ENCODE measurements around the gene PARD6G. TPM values are rescaled to one million over a fixed set of nuclear protein-coding genes. Genes with fewer than 3 reads are reported as not detected.

PARD6G gene
- total RNA-seq, 1 experiment from 2014 or later, result 6.1 TPM

DNA sequence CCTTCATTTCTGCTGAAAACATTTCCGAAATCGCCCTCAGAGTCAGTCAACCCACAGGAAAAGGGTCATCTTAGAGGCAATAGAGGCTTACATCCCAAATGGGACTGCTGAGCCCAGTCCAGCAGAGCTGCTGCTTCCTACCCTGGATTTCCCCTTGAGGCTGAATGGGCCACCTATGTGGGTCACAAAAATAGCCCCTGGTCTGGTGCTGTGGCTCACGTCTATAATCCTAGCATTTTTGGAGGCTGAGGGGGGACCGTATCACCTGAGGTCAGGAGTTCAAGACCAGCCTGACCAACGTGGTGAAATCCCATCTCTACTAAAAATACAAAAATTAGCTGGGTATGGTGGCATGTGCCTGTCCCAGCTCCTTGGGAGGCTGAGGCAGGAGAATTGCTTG is 88.9 kb downstream of the PARD6G start:
- no peaks in the 10 kb centered on the region; the same call in 1 of the 2 replicates for H3K9me3 ChIP-seq (replicated peaks)
- H3K27me3 ChIP-seq (replicated peaks), result no peaks in the 10 kb centered on the region
- no peak overlapping the region for H3K27ac ChIP-seq
- H3K4me1 ChIP-seq (replicated peaks), result no peaks in the 10 kb centered on the region
- DNase-seq (ENCODE audit: low read depth in 1 of 2, low spot score in 2 of 2), result no peak
- no peak overlapping the region for H3K4me3 ChIP-seq
- H3K36me3 ChIP-seq, result no peaks in the 10 kb centered on the region

DNA sequence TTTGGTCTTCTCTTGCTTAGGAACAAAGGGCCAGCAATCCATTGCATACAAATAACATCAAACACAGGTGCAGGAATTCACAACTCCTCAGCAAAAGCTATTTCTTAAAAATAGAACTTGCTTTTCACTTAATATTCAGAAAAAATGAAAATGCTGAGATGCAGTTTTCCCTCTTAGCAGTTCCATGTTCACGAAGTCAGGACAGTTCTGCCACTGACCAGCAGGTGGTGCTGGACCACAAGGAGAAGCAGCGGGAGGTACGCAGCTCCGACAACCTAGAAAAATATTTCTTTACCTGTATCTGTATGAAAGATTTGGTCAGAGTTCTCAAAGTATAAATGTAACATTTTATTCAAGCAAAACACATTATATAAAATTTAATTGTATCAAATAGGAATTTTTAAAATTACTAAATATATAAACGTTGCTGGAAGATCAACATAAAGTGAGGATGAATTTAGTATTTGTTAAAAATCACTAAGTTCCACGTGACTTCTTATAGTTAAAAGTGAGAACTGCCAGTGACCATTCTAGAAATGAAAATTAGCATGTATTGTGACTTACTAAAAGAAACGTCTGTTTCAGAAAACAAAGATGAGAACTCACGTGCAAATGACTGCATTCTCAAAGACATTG is 89.5 kb downstream of the PARD6G start:
- no peak overlapping the region for H3K27ac ChIP-seq
- H3K4me3 ChIP-seq, result no peak overlapping the region
- H3K4me1 ChIP-seq (replicated peaks), result no peaks in the 10 kb centered on the region
- no peaks in the 10 kb centered on the region for H3K36me3 ChIP-seq
- DNase-seq (ENCODE audit: low read depth in 1 of 2, low spot score in 2 of 2), result peak; percentile 56 to 76
- H3K9me3 ChIP-seq (replicated peaks), result no peaks in the 10 kb centered on the region; the same call in 1 of the 2 replicates
- H3K27me3 ChIP-seq (replicated peaks), result no peaks in the 10 kb centered on the region

DNA sequence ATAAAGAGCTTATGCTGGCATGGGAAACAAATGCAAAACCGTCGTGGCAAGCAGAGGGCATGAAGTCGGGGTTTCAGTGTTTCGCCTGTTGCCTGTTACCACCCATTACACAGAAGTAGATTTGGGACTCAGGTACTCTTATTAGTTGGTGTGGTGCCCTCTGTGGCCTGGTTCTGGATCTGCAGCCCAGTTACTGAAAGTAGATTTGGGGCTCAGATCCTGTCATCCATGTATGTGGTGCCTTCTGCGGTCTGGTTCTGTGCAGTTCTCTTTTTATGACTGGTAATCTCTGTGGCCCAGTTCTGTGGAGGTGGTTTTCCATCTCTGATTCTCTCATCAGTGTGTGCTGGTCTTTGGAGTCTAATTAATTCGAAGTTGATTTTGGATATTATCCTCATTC is 93.0 kb downstream of the PARD6G start:
- H3K27me3 ChIP-seq (replicated peaks), result no peaks in the 10 kb centered on the region
- H3K36me3 ChIP-seq, result no peaks in the 10 kb centered on the region
- H3K27ac ChIP-seq, result no peak overlapping the region
- DNase-seq (ENCODE audit: low read depth in 1 of 2, low spot score in 2 of 2), result no peak
- H3K4me3 ChIP-seq, result no peak overlapping the region
- H3K9me3 ChIP-seq (replicated peaks), result no peaks in the 10 kb centered on the region
- H3K4me1 ChIP-seq (replicated peaks), result no peaks in the 10 kb centered on the region

DNA sequence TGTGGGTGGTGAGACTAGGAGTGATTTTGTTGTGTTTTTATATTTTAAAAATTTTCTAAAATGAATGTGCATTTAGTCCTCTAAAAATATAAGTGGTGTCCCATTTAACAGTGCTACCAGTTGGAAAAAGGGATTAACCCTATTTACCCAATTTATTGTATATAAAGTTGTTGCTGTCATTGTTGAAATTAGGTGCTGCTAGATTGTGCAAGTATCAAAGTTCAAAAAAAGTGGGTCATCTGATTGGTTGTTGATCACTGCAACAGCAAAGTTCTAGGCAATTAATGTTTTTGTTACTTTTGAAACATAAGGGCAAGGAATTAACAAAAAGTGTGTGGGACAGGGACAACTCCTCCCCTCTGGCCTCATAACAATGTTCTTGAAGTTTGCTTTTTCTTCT is 97.6 kb downstream of the PARD6G start:
- Histone ChIP-seq H3K27me3 (replicated peaks) (no peaks in the 10 kb centered on the region), H3K9me3 (replicated peaks) (no peaks in the 10 kb centered on the region), H3K36me3 (no peaks in the 10 kb centered on the region), H3K4me3 (no peak overlapping the region), H3K4me1 (replicated peaks) (0 out of 2 replicates have a peak, but pooled peaks cover 3% of the 10 kb centered on the region), H3K27ac (no peak overlapping the region)
- DNase-seq (ENCODE audit: low read depth in 1 of 2, low spot score in 2 of 2), result no peak

DNA sequence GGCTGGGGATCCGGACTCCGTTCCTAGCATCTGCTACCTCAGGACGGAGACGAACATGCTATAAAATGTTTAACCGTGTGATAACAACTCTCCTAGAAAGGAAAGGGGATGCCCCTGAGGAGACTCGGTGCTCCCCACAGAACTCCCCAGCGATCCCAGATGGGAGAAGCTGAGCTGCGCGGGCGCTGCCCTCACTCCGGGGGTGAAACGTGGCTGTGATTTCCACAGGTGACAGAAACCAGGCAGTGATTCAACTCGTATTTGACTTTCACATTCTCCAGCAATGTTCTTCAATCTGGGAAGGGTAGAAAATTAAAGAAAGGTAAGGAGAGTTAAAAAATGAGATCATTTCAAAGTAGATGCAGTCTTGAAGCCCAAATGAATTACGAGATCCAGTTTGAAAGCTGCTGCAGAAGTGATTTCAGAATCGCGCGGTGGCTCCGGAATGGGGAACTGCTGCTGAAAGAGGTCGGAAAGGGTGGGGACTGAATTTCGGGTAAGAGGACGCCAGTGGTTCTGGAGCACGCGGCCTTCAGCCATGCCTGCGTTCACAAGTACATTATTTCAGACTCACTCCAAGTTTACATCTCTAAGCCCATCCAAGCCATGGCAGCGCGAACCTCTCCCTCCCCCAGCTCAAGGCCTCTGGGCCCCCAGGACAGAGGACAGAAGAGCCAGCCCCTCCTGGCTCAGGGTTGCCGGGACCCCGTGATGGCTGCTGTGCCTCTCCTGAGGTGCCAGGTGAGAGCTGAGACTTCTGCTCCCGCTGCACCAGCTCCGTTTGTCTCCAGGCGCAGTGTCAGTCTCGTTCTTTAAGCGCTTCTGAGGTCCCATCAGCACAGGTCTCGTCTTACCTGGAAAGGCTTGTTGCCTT is 98.8 kb downstream of the PARD6G start:
- Histone ChIP-seq H3K36me3 (no peaks in the 10 kb centered on the region), H3K27ac (no peak overlapping the region), H3K4me1 (replicated peaks) (peaks cover 13% of the 10 kb centered on the region), H3K27me3 (replicated peaks) (no peaks in the 10 kb centered on the region), H3K4me3 (peak overlapping the region; percentile 42), H3K9me3 (replicated peaks) (no peaks in the 10 kb centered on the region)
- DNase-seq (ENCODE audit: low read depth in 1 of 2, low spot score in 2 of 2), result no peak

DNA sequence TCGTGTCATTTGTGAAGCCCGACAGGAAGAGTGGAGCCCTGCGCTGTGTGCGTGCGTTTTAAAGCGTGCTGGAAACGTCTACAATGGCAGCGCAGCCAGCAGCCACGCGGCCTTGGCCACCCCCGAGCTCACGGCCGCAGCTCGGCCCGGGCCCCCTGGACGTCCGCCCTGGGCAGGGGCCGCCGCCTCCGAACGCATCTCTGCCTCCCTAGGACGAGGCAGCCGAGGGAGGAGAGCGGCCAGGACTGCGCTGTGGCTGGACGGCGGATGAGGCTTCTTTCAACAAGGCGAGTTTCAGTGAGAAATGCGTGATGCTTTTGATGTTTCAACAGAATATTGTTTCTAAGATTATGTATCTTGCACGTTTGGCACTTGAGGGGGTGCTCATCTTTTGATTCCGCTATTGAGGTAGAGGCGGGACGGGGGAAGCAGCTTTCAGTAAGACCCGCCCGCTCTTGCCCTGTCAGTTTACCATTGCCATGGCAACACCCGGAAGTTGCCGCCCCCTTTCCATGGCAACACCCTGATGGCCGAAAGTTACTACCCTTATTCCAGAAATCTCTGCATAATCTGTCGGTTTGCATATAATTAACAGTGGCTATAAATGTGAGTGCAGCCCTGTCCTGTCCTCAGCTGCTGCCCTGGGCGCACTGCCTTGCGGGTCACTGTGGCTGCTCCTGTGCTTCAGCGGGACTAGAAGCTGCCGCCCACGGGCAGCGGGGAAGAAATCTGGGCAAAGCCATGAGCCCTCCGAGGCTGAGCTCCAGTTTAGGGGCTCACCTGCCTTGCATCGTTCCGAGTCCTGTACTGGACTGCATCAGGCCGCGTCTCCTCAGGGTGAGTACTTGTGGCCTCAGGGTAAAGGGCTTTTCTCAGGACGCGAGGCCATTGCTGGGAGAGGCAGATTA is 99.6 kb downstream of the PARD6G start:
- no peaks in the 10 kb centered on the region for H3K27me3 ChIP-seq (replicated peaks)
- no peak overlapping the region for H3K27ac ChIP-seq
- no peaks in the 10 kb centered on the region for H3K9me3 ChIP-seq (replicated peaks)
- peak overlapping the region; percentile 42 for H3K4me3 ChIP-seq
- DNase-seq (ENCODE audit: low read depth in 1 of 2, low spot score in 2 of 2), result peak; percentile 71 to 72
- no peaks in the 10 kb centered on the region for H3K36me3 ChIP-seq
- H3K4me1 ChIP-seq (replicated peaks), result peaks cover 18% of the 10 kb centered on the region

DNA sequence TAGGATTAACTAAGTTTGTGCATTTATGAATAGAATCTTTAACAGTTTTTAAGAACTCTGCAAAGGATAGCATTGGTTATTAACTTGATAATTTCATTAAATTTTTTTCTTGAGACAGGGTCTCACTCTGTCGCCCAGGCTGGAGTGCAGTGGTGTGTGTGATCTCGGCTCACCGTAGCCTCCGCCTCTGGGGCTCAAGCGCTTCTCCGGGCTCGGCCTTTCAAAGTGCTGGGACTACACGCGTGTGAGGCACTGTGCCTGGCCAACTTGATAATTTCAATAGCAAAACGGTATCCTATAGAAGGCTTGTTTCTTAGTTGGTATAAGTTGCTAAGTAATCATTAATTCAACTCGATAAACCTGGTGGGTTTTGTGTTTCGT is 100.3 kb downstream of the PARD6G start:
- Histone ChIP-seq H3K27ac (no peak overlapping the region), H3K36me3 (no peaks in the 10 kb centered on the region), H3K27me3 (replicated peaks) (no peaks in the 10 kb centered on the region), H3K4me3 (peak overlapping the region; percentile 42), H3K4me1 (replicated peaks) (peaks cover 18% of the 10 kb centered on the region), H3K9me3 (replicated peaks) (no peaks in the 10 kb centered on the region)
- peak in 1 of 2 experiments; percentile 15 for DNase-seq (ENCODE audit: low read depth in 1 of 2, low spot score in 2 of 2)

DNA sequence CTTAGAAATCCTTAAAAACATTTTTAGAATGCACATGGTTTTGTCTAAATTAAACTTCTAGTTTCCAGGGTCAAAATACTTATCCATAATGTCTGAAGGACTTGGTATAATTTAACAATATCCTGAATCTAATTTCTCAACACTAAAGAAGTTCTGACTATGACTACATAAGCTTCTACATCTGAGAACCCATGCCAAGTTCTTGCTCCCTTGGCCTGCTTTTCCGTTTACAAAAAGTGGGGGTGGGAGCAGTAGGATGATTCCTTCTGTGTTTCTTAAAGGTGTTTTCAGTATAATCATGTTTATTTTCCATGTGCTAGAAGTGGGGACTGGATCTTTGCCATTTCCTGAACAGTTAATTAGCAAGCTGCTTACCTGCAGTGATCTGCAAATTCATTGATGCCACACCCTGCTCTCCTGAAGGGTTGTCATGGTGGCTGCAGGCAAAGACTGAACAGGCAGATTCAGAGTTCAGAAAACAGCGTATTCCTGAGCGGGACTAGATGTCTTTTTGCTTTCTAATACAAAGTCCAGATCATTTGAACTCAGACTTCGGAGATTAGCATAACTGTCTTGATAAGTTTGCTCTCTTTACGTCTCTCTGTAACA is 102.0 kb downstream of the PARD6G start:
- H3K9me3 ChIP-seq (replicated peaks), result no peaks in the 10 kb centered on the region
- DNase-seq (ENCODE audit: low read depth in 1 of 2, low spot score in 2 of 2), result no peak
- H3K27me3 ChIP-seq (replicated peaks), result no peaks in the 10 kb centered on the region

DNA sequence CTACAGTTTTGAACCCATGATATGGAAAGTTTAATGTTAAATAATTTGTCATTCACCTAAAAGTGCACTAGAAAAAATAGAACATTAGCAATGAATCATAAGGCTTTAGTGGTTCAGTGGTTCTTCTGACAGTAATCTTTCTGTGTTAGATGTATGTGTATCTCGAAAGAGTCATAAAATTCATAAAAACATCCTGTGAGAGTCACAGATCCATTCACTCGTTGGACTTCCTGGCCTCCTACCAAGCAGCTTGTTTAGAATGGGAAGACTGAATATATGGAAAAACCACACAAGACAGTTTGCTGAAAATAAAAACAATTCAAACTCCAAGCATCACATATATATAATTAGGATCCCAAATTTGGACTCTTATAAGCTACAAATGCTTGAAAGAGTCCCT is 103.4 kb downstream of the PARD6G start:
- Histone ChIP-seq H3K9me3 (replicated peaks) (no peaks in the 10 kb centered on the region; the same call in 1 of the 2 replicates), H3K27me3 (replicated peaks) (no peaks in the 10 kb centered on the region), H3K27ac (no peak overlapping the region), H3K36me3 (peaks cover 16% of the 10 kb centered on the region), H3K4me3 (no peak overlapping the region), H3K4me1 (replicated peaks) (peaks cover 18% of the 10 kb centered on the region)
- peak in 1 of 2 experiments; percentile 24 for DNase-seq (ENCODE audit: low read depth in 1 of 2, low spot score in 2 of 2)

More for the DNA sequence above, 102.0 kb downstream of the PARD6G start:
- Histone ChIP-seq H3K4me1 (replicated peaks) (peaks cover 18% of the 10 kb centered on the region), H3K27ac (no peak overlapping the region), H3K36me3 (peaks cover 5% of the 10 kb centered on the region; the same call in 1 of the 2 replicates), H3K4me3 (no peak overlapping the region)

DNA sequence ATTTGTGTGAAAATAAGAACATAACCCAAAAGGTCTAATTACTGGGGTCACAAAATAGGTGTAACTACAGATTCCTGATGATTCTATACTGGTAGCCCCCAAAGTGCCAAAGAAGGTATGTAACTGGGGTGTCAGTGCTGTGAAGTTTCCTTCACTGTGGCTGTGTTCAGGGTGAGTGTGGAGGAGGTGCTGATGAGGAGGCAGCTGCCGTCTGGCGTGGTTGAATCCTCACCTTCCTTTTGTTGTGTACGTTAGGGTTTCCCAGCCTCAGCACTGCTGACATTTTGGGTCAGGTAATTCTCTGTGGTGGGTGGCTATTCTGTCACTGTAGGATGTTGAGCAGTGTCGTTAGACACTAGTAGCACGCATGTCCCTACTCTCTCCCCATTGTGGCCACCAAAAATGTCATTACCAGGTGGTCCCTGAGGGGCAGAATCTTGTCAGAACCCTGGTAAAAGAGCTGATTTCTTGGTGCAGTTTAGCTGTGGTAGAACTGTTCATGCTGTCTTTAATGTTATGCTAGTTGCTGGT is 106.8 kb downstream of the PARD6G start:
- Histone ChIP-seq H3K9me3 (replicated peaks) (no peaks in the 10 kb centered on the region; the same call in 1 of the 2 replicates), H3K27me3 (replicated peaks) (no peaks in the 10 kb centered on the region)

DNA sequence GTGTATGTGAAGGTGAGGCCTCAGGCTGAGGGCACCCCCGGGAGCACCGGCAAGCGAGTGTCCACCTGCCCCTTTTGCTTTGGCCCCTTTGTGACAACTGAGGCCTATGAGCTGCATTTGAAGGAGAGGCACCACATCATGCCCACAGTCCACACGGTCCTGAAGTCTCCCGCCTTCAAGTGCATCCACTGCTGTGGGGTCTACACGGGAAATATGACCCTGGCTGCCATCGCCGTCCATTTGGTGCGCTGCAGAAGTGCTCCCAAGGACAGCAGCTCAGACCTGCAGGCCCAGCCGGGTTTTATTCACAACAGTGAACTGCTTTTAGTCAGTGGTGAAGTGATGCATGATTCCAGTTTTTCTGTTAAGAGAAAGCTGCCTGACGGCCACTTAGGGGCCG is 109.3 kb downstream of the PARD6G start:
- Histone ChIP-seq H3K4me1 (replicated peaks) (no peaks in the 10 kb centered on the region), H3K4me3 (no peak overlapping the region), H3K9me3 (replicated peaks) (no peaks in the 10 kb centered on the region; the same call in 1 of the 2 replicates), H3K27ac (no peak overlapping the region), H3K36me3 (peaks cover 74% of the 10 kb centered on the region), H3K27me3 (replicated peaks) (no peaks in the 10 kb centered on the region)
- DNase-seq (ENCODE audit: low read depth in 1 of 2, low spot score in 2 of 2), result no peak

More for the DNA sequence above, 106.8 kb downstream of the PARD6G start:
- no peak overlapping the region for H3K27ac ChIP-seq
- no peak overlapping the region for H3K4me3 ChIP-seq
- peaks cover 16% of the 10 kb centered on the region for H3K4me1 ChIP-seq (replicated peaks)
- peaks cover 49% of the 10 kb centered on the region for H3K36me3 ChIP-seq
- DNase-seq (ENCODE audit: low read depth in 1 of 2, low spot score in 2 of 2), result no peak

DNA sequence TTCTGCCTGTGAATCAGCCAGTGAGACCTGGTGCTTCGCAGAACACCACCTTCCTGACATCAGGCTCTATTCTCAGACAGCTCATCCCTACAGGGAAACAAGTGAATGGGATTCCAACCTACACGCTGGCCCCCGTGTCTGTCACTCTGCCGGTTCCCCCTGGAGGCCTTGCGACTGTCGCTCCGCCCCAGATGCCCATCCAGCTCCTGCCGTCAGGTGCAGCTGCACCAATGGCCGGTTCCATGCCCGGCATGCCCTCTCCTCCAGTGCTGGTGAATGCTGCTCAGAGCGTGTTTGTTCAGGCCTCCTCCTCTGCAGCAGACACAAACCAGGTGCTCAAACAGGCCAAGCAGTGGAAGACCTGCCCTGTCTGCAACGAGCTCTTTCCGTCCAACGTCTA is 110.2 kb downstream of the PARD6G start:
- Histone ChIP-seq H3K36me3 (peaks cover 77% of the 10 kb centered on the region), H3K9me3 (replicated peaks) (no peaks in the 10 kb centered on the region; the same call in 1 of the 2 replicates), H3K4me1 (replicated peaks) (no peaks in the 10 kb centered on the region), H3K27ac (no peak overlapping the region), H3K27me3 (replicated peaks) (no peaks in the 10 kb centered on the region), H3K4me3 (no peak overlapping the region)
- DNase-seq (ENCODE audit: low read depth in 1 of 2, low spot score in 2 of 2), result no peak

DNA sequence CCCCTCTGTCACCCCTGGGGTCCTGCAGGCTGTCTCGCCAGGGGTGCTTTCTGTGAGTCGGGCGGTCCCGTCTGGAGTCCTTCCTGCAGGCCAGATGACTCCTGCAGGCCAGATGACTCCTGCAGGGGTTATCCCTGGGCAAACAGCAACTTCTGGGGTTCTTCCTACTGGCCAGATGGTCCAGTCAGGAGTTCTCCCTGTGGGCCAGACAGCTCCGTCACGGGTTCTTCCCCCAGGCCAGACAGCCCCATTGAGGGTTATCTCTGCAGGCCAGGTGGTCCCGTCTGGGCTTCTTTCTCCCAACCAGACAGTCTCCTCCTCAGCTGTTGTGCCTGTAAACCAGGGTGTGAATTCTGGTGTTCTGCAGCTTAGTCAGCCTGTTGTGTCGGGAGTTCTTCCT is 110.6 kb downstream of the PARD6G start:
- Histone ChIP-seq H3K27ac (no peak overlapping the region), H3K9me3 (replicated peaks) (no peaks in the 10 kb centered on the region; the same call in 1 of the 2 replicates), H3K4me3 (no peak overlapping the region), H3K4me1 (replicated peaks) (no peaks in the 10 kb centered on the region), H3K36me3 (peaks cover 77% of the 10 kb centered on the region), H3K27me3 (replicated peaks) (no peaks in the 10 kb centered on the region)
- no peak for DNase-seq (ENCODE audit: low read depth in 1 of 2, low spot score in 2 of 2)
